Measurements from ENCODE around the gene PPDPF.
"Not testable (repeated sequence)": the region's sequence is repeated elsewhere in the genome, so short reads cannot be mapped to it uniquely, and the experiment has no call there.

PPDPF gene

GRCh38 chr20:63551068-63551467, 30.5 kb downstream of the PPDPF start:
- no peak for DNase-seq (ENCODE audit: low read depth, low spot score)

DNA sequence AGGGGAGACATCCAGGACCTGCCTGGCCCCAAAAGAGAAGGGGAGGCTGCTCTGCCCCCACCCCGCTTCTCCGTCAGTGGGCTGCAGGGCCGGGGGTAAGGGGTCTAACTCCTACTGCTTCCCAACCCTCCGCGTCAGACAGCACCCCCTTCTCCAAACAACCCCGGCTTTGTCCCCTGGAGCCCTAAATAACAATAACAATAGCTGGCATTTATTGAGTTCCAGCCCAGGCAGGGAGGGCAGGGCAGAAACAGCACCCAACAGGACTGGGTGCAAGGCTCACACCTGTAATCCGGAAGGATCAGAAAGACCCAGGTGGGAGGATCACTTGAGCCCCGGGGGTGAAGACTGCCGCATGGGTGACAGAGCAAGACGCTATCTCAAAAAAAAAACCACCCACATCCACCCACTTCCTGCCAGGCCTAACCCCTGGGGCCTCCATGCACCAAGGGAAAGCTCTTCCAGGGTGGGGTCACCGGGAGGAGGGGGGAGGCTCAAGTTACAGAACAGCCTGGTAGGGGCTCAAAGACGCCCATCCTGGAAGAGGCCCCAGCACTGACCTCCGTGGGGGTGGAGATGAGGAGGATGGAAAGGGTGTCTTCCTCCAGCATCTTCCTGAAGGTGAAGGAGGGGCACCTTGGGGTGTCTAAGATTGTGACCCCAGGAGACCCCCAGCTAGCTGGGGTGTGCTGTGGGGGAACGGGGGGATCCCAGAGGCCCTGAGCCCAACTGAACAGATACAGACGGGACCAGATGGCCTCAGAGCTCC, 32.1 kb downstream of the PPDPF start:
- no peak for DNase-seq (ENCODE audit: low read depth, low spot score)

DNA sequence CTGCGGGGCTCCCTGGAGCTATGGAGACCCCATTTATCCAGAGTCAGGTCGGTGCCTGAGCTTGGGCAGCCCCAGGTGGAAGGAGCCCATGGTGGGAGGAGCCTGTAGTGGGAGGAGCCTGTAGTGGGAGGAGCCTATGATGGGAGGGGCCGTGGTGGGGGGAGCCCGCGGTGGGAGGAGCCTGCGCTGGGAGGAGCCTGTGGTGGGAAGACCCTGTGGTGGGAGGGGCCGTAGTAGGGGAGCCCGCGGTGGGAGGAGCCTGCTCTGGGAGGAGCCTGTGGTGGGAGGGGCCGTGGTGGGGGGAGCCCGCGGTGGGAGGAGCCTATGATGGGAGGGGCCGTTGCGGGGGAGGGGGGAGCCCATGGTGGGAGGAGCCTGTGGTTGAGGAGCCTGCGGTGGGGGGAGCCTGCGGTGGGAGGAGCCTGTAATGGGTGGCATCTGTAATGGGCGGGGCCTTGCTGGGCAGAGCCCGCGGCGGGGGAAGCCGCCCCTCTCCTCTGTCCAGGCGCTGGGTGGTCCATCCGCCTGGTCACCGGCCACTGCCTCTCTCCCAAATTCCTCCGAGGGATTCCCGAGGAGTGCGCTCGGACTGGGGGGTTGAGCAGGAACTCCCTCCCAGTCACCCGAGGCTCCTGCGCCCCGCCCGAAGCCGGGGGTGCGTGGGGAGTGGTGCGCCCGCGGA, 32.8 kb downstream of the PPDPF start:
- peak; percentile 91 for DNase-seq (ENCODE audit: low read depth, low spot score)

- peak; percentile 61 for DNase-seq (ENCODE audit: low read depth, low spot score)
These were observed 33.3 kb downstream of the PPDPF start, which contains the start of gene FNDC11 for GRCh38 chr20:63553933-63554290. Gene FNDC11, plus strand, starts transcription at chr20:63554159. Its CDS starts 1,505 bp downstream, at chr20:63555664.

GRCh38 chr20:63554361-63555278, 34.1 kb downstream of the PPDPF start:
- no peak for DNase-seq (ENCODE audit: low read depth, low spot score)

DNA sequence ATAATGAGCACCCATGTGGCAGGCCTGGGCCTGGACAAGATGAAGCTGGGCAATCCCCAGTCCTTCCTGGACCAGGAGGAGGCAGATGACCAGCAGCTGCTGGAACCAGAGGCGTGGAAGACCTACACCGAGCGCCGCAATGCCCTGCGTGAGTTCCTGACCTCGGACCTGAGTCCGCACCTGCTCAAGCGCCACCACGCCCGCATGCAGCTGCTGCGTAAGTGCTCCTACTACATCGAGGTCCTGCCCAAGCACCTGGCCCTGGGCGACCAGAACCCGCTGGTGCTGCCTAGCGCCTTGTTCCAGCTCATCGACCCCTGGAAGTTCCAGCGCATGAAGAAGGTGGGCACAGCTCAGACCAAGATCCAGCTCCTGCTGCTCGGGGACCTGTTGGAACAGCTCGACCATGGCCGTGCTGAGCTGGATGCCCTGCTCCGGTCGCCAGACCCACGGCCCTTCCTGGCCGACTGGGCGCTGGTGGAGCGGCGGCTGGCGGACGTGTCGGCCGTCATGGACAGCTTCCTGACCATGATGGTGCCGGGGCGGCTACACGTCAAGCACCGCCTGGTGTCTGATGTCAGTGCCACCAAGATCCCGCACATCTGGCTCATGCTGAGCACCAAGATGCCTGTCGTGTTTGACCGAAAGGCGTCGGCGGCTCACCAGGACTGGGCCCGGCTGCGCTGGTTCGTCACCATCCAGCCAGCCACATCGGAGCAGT, 35.3 kb downstream of the PPDPF start:
- no peak for DNase-seq (ENCODE audit: low read depth, low spot score)

DNA sequence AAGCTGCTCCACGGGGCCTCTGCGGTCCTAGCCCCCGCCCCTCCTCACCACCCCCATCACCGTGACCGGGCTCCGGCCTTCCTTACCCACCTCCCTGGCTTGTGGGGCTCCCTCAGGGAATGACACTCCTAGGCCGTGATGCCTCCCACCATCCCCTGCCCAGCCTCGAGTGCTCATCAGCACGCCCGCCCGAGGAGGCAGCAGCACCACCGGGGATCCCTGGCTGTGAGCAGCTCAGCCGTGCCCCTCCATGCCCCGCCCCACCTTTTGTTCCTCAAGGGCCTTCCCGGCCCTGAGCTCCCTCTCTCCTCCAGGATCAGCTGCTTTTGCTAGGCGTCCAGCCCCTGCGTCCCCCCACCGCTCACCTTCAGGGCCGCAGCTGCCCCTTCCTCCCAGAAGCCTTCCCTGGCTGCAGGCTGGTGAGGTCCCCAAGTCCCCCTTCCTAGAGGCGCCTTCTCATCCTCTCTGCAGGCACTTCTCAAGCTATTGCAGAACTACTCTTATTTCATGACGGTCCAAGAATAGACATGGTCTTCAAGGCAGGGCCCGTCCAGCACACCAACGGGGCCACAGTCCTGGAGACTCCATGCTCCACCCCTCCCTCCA, 36.4 kb downstream of the PPDPF start:
- DNase-seq (ENCODE audit: low read depth, low spot score), result no peak

DNA sequence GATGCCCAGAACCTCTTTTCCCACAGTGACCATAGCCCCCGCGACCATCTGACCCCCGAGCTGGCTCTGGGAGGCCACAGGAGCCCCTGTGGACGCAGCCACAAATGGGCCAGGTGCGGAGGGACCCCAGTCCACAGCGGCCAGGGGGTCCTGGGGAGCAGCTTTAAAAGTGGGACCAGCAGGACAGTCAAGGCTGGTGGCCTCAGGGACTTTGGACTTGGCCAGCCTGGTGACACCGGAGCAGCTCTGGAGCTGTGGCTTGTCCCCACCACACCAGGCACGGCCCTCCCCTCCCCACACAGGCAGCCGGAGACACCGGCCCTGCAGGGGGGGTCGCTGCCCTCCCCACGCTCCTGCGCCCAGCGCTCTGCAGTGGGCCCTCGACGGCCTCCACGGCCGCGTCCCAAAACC, 36.9 kb downstream of the PPDPF start:
- no peak for DNase-seq (ENCODE audit: low read depth, low spot score)

- no peak for DNase-seq (ENCODE audit: low read depth, low spot score)
These were observed 38.4 kb downstream of the PPDPF start for GRCh38 chr20:63558804-63559484.

GRCh38 chr20:63559485-63560332, 39.1 kb downstream of the PPDPF start:
- DNase-seq (ENCODE audit: low read depth, low spot score), result not testable (repeated sequence)

GRCh38 chr20:63560333-63560805, 39.8 kb downstream of the PPDPF start:
- DNase-seq (ENCODE audit: low read depth, low spot score), result no peak

DNA sequence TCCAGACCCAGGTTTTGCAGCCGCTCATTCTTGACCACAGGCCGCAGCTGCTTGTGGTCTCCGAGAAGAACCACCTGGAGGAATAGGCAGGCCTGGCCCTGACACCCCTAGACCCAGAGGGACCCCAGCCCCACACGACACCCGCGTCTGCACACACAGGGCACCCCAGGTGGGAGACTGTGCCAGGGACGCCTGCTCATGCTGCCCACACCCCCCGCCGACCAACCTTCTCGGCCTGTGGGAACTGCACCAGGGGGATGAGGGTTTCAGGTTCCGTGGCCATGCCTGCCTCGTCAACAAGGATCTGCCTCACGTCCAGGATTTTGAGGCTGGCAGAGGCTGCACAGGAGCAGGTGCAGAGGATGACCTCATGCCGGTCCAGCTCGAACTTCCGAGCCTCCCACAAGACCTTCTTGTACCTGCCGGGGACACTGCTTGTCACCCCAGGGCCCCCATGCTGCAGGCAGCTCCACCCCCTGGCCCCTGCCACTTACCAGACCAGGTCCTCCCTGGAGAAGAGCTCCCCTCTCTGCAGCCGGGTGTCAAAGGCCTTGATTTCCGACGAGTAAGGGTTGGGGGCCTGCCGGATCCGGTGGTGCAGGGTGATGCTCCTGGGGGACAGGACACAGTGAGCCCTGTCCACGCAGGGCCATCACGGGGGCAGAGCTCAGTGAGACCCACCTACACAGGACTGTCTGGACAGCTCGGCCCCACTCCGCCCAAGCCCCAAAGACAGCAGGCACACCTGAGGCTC, 40.5 kb downstream of the PPDPF start:
- no peak for DNase-seq (ENCODE audit: low read depth, low spot score)

GRCh38 chr20:63561624-63562396, 41.2 kb downstream of the PPDPF start:
- DNase-seq (ENCODE audit: low read depth, low spot score), result no peak

DNA sequence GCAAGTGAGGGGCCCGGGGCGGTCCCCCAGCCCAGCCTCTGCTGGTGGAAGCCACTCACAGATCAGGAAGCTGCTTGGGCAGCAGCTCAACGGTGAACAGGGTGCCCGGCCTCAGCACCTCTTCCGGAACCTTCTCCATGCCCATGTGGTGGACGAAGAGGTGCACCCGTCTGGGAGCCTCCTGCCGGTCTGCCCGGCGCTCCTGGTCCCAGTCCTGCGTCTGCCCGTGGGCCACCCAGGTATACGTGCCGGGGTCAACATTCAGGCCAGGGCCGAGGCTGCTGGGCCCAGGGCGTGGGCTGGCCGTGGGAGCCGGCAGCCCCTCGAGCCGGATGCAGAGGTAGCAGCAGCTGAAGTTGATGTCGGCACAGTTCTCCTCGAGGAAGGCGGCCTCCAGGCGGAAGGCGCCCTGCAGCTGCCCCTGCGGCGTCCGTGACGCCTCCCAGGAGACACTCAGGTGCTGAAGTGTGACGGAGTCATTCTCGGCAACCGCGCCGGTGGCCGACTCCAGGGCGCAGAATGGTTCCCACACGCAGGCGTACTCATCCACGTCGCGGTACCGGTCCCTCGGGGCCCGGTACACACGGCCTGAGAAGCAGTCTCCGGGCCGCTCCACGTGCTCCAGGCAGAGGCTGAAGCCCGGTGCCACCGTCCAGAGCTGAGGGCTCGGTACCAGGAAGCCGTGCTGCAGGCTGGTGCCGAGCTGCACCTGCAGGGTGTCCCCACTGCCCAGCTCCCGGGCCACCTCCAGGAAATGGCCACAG, 42.1 kb downstream of the PPDPF start:
- no peak for DNase-seq (ENCODE audit: low read depth, low spot score)

GRCh38 chr20:63563225-63563935, 42.8 kb downstream of the PPDPF start:
- DNase-seq (ENCODE audit: low read depth, low spot score), result no peak

DNA sequence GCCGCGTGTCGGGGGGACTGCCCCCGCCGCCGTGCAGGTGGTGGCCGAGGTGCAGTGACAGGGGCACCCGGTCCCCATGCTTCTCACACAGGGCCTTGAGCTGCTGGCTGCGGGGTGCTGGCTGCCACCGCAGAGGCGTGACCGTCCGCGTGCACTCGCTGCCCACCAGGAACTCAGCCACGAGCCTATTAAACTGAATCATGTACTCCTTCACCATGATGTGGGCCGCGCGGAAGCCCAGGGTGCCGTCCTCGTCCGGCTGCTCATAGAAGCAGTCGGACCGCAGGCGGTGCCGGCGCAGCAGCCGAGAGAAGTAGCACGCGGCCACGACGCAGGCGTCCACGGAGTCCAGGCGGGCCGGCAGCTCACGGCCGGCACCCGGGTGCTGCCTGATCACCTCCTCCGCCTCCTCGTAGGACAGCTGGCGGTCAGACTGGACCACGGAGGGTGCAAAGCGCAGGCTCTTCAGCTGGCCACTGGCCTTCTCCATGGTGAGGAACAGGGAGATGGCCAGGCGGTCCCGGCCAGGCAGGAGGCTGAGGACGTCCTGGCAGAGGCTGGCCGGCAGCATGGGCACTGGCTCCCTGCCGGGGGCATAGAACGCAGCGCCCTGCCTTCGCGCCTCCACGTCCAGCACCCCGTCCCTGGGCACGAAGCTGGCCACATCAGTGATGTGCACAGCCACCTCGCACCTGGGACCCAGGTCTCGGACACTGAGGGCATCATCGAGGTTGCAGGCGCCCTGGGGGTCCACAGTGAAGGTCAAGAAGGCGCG, 43.7 kb downstream of the PPDPF start:
- no peak for DNase-seq (ENCODE audit: low read depth, low spot score)
